GM12874 (cell line): ENCODE measurements around the gene MROH2B.

Experiments used
- TF ChIP-seq, protein P1 (sequence below): IDR thresholded peaks from 2 replicates; pipeline ENCODE4 v1.5.1; 2011; ENCODE audit warnings: low read depth, mild to moderate bottlenecking, control low read depth, low read length, moderate library complexity; ENCODE audit not compliant: insufficient read depth

The MROH2B gene

GRCh38 chr5:41097642-41098041, 26.5 kb upstream of the MROH2B start:
- TF ChIP-seq, protein P1, sequence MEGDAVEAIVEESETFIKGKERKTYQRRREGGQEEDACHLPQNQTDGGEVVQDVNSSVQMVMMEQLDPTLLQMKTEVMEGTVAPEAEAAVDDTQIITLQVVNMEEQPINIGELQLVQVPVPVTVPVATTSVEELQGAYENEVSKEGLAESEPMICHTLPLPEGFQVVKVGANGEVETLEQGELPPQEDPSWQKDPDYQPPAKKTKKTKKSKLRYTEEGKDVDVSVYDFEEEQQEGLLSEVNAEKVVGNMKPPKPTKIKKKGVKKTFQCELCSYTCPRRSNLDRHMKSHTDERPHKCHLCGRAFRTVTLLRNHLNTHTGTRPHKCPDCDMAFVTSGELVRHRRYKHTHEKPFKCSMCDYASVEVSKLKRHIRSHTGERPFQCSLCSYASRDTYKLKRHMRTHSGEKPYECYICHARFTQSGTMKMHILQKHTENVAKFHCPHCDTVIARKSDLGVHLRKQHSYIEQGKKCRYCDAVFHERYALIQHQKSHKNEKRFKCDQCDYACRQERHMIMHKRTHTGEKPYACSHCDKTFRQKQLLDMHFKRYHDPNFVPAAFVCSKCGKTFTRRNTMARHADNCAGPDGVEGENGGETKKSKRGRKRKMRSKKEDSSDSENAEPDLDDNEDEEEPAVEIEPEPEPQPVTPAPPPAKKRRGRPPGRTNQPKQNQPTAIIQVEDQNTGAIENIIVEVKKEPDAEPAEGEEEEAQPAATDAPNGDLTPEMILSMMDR: no peak

DNA sequence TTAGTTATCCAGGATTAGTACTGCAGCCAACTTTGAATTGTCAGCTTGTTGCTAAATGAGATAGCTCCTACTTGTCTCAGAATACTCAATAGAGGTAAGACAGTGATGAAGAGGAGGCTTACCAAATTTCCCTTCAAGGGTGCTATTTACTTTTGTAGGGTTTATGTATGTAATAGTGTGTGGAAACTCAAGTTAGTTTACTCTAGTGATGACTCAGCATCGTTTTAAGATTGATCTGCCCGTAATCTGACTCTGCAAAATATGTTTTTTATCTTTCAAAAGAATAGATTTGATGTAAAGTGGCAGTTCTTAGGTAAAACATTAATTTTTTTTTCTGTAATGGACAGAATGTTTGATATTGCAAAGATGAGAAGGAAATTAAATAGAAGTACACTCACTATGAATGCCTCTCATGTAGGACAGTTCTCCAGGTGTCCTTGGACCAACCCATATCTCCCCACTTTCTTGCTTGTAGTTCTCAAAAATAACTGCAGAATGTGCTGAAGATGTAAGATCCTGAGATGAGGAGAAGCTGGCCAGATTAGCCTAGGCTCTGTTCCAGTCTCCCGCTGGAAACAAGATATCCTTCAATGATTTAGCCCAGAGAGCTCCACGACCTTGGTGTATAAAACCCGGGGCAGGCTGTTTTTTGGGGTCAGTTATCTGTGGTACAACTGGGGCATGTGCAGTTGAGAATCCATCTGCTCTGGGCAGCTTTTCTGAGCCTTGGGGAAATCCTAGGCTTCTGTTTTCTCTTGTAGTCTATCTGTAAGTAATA, 24.4 kb upstream of the MROH2B start:
- TF ChIP-seq, protein P1: no peak

DNA sequence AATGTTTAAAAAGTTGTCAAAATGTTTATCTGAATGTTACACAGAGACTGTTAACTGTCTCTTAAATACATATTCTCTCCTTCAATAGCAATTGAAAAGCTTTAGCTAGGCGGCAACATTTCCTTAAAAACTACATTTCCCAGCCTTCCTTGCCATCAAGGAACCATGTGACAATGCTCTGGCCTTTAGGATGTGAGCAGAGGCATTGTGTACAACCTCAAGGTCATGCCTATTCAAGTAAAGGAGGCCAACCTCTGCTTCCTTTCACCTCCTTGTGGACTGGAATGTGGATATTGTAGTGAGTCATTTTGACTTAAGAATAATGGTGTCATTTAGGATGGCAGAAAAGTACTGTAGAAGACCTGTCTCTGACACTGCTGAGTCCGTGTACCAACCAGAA, 23.7 kb upstream of the MROH2B start:
- TF ChIP-seq, protein P1: no peak

GRCh38 chr5:41093803-41094202, 22.7 kb upstream of the MROH2B start:
- TF ChIP-seq, protein P1: no peak

DNA sequence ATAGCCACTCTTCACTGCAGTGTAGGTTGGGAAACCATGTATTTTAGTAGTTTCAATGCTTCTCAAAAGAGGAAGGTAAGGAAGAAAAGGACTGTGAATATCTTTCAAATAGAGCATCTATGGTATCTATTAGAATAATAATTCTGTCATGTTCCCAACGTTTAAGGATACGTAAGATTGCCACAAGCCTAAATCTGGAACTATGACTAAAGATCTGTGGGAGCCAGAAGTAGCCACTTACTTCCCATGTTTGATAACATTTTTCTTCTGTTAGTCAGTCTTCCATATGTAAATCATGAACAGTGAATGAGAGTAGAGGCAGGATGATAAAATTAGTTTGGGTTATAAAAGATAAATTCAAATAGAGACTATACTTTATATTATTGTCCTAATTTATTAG, 16.3 kb upstream of the MROH2B start:
- TF ChIP-seq, protein P1: no peak

GRCh38 chr5:41083306-41083705, 12.2 kb upstream of the MROH2B start:
- TF ChIP-seq, protein P1: no peak

DNA sequence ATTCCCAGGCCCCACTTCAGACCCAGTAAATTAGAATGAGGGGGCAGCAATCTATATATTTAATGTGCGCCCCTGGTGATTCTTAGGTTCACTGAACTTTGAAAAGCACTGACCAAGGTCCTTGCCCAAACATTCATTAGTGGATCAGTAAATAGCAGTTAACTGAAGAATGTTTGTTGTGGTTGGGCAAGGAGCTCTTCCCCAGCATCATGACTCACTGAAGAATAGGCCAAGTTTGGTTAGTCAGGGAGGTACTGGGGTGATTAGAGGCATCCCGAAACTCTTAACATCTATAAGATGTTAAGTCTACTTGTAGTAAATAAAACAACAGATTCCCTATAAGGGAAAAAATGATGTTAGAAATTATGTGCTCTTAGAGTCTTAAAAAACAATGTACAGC, 833 bp upstream of the MROH2B start:
- TF ChIP-seq, protein P1: no peak
